ENCODE data around the gene ATG9B.
A peak's percentile ranks its signal among the peaks of the same experiment; 100 is the strongest.

The ATG9B gene

DNA sequence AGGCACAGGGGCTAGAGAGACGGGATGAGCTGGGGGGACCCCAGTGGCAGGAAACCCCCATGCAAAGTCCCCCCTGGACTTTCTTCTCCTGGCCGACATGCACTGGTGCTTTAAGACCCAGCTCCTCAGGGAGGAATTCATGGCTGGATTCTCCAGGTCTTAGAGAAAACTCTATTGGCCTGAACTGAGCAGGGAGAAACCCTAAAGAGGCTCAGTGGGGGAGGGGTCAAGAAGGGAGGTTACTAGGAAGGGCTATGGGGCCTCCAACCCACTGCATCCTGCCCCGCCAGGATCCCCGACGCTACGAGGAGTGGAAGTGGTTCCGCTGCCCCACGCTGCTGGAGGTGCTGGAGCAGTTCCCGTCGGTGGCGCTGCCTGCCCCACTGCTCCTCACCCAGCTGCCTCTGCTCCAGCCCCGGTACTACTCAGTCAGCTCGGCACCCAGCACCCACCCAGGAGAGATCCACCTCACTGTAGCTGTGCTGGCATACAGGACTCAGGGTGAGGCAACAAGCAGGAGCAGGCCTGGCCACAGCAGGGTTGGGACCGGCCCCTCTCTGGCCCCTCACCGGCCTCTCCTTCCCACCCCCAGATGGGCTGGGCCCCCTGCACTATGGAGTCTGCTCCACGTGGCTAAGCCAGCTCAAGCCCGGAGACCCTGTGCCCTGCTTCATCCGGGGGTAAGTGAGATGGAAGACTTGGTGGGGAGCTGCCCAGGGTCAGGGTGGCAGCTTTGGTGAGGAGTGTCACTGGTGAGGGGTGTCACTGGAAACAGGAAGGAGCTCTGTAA lies 13.8 kb downstream of the ATG9B start:
- TF ChIP-seq, protein P1, sequence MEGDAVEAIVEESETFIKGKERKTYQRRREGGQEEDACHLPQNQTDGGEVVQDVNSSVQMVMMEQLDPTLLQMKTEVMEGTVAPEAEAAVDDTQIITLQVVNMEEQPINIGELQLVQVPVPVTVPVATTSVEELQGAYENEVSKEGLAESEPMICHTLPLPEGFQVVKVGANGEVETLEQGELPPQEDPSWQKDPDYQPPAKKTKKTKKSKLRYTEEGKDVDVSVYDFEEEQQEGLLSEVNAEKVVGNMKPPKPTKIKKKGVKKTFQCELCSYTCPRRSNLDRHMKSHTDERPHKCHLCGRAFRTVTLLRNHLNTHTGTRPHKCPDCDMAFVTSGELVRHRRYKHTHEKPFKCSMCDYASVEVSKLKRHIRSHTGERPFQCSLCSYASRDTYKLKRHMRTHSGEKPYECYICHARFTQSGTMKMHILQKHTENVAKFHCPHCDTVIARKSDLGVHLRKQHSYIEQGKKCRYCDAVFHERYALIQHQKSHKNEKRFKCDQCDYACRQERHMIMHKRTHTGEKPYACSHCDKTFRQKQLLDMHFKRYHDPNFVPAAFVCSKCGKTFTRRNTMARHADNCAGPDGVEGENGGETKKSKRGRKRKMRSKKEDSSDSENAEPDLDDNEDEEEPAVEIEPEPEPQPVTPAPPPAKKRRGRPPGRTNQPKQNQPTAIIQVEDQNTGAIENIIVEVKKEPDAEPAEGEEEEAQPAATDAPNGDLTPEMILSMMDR (IDR thresholded peaks at IDR 0.05; ENCODE audit: low read depth, low read length): no peak
- Histone ChIP-seq H3K27me3 (ENCODE audit: insufficient read depth, low read depth, severe bottlenecking) (no peaks in the 10 kb centered on the region), H3K36me3 (no peaks in the 10 kb centered on the region), H3K4me3 (ENCODE audit: low read depth, low read length) (no peak overlapping the region), H3K27ac (peak overlapping the region; percentile 24; the same call in 1 of the 2 replicates), H3K9me3 (ENCODE audit: severe bottlenecking) (no peaks in the 10 kb centered on the region)
- peak; percentile 46 for DNase-seq

DNA sequence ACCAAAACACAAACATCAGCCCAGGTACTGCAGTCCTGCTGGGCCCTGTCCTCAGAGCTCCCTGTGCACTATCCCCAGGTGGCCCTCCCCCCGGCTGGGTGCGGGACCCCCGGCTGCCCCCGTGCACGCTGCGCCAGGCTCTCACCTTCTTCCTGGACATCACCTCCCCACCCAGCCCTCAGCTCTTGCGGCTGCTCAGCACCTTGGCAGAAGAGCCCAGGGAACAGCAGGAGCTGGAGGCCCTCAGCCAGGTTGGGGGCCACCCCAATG lies 14.3 kb downstream of the ATG9B start:
- TF ChIP-seq, protein P1 (IDR thresholded peaks at IDR 0.05; ENCODE audit: low read depth, low read length): no peak
- Histone ChIP-seq H3K27me3 (ENCODE audit: insufficient read depth, low read depth, severe bottlenecking) (no peaks in the 10 kb centered on the region), H3K4me3 (ENCODE audit: low read depth, low read length) (no peak overlapping the region), H3K9me3 (ENCODE audit: severe bottlenecking) (no peaks in the 10 kb centered on the region), H3K36me3 (no peaks in the 10 kb centered on the region), H3K27ac (peak overlapping the region; percentile 24; the same call in 1 of the 2 replicates)
- DNase-seq: no peak

DNA sequence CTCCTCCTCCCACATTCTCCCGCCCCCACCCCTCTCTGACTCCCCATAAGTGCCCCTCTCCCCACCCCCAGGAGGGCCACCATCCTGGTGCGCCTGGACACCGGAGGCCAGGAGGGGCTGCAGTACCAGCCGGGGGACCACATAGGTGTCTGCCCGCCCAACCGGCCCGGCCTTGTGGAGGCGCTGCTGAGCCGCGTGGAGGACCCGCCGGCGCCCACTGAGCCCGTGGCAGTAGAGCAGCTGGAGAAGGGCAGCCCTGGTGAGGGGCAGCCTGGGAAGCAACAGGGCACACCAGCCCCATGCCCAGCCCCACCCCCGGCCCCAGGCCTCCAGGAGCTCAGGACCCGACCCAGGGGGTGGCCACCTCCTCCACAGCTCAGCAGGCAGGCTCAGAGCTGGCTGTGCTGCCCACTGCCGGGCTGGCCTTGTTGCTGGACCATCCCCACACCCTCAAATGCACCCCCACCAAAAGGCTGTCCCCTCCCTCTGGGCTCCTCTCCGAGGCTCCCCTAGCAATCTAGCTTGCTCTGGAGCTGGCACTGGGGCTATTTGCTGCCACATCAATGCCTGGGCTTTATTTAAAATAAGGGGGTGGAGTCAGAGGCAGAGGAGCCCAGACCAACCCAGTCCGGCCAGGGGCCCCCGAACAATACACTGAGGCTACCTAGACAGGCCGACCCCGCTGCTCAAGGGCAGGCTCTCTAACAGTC lies 14.8 kb downstream of the ATG9B start:
- H3K4me3 ChIP-seq (ENCODE audit: low read depth, low read length): no peak overlapping the region
- no peak for DNase-seq
- H3K27ac ChIP-seq: no peak overlapping the region; the same call in 1 of the 2 replicates
- H3K36me3 ChIP-seq: no peaks in the 10 kb centered on the region
- no peaks in the 10 kb centered on the region for H3K27me3 ChIP-seq (ENCODE audit: insufficient read depth, low read depth, severe bottlenecking)
- TF ChIP-seq, protein P1 (IDR thresholded peaks at IDR 0.05; ENCODE audit: low read depth, low read length): peak; percentile 20; the same call in 1 of the 2 replicates
- no peaks in the 10 kb centered on the region for H3K9me3 ChIP-seq (ENCODE audit: severe bottlenecking)

- Histone ChIP-seq H3K4me3 (ENCODE audit: low read depth, low read length) (no peak overlapping the region), H3K36me3 (no peaks in the 10 kb centered on the region), H3K27ac (no peak overlapping the region), H3K27me3 (ENCODE audit: insufficient read depth, low read depth, severe bottlenecking) (no peaks in the 10 kb centered on the region), H3K9me3 (ENCODE audit: severe bottlenecking) (no peaks in the 10 kb centered on the region)
- TF ChIP-seq, protein P1 (IDR thresholded peaks at IDR 0.05; ENCODE audit: low read depth, low read length): peak; percentile 78
- DNase-seq: peak; percentile 49
Measured at GRCh38 chr7:151008511-151009323, 15.6 kb downstream of the ATG9B start.

- DNase-seq: no peak
- H3K9me3 ChIP-seq (ENCODE audit: severe bottlenecking): no peaks in the 10 kb centered on the region
- H3K27ac ChIP-seq: no peak overlapping the region
- TF ChIP-seq, protein P1 (IDR thresholded peaks at IDR 0.05; ENCODE audit: low read depth, low read length): no peak
- no peak overlapping the region for H3K4me3 ChIP-seq (ENCODE audit: low read depth, low read length)
- H3K27me3 ChIP-seq (ENCODE audit: insufficient read depth, low read depth, severe bottlenecking): no peaks in the 10 kb centered on the region
- H3K36me3 ChIP-seq: no peaks in the 10 kb centered on the region
Measured at GRCh38 chr7:151008143-151008510, 16.2 kb downstream of the ATG9B start.

Data from WERI-Rb-1 (cell line).